Activated T-cell treated with anti-CD3 and anti-CD28 coated beads, Interleukin-2, amount 50 U/mL, for 72 hours (primary cell): Measurements from ENCODE around the gene BEGAIN. TPM values are rescaled to one million over a fixed set of nuclear protein-coding genes. Genes with fewer than 3 reads are reported as not detected.

ENCODE experiments used
- ATAC-seq, 2 donors: fragments of 150-1000 bp; cut with Tn5 transposase; replicated peaks in 1 of 2; 2 replicates each; pipeline ENCODE4 v1.10.0; 2021; ENCODE audit warnings: moderate library complexity in 2 of 2, mild to moderate bottlenecking in 1 of 2
- DNase-seq, 2 donors: peaks; one replicate each; pipeline ENCODE4 v3.0.0; 2021 to 2022; ENCODE audit warnings: mixed read lengths in 1 of 2
- H3K27ac Mint-ChIP-seq: one replicate; pipeline ENCODE4 v1.8.0; 2022; ENCODE audit warnings: mild to moderate bottlenecking, moderate library complexity, mixed read lengths
- H3K27me3 Mint-ChIP-seq: one replicate; pipeline ENCODE4 v1.8.0; 2022; ENCODE audit warnings: low read depth, mixed read lengths
- H3K36me3 Mint-ChIP-seq, 2 donors: one replicate each; pipeline ENCODE4 v1.8.0; 2022; ENCODE audit warnings: mixed read lengths in 2 of 2, mild to moderate bottlenecking in 1 of 2; ENCODE audit not compliant: insufficient read depth in 2 of 2
- H3K4me1 Mint-ChIP-seq: one replicate; pipeline ENCODE4 v1.8.0; 2022; ENCODE audit warnings: low read depth, mixed read lengths
- H3K4me3 Mint-ChIP-seq, 2 donors: one replicate each; pipeline ENCODE4 v1.8.0; 2022; ENCODE audit warnings: mild to moderate bottlenecking in 2 of 2, mixed read lengths in 2 of 2, moderate library complexity in 2 of 2
- H3K9me3 Mint-ChIP-seq, 2 donors: one replicate each; pipeline ENCODE4 v1.8.0; 2022; ENCODE audit warnings: mixed read lengths in 2 of 2
- total RNA-seq, 2 donors: library from RNA; stranded (reverse); gene quantifications; one replicate each; pipeline ENCODE4 v1.2.3, GENCODE V29; 2022

Gene BEGAIN
- total RNA-seq, 2 donors from 2014 or later, result 2.6 to 2.8 TPM

DNA sequence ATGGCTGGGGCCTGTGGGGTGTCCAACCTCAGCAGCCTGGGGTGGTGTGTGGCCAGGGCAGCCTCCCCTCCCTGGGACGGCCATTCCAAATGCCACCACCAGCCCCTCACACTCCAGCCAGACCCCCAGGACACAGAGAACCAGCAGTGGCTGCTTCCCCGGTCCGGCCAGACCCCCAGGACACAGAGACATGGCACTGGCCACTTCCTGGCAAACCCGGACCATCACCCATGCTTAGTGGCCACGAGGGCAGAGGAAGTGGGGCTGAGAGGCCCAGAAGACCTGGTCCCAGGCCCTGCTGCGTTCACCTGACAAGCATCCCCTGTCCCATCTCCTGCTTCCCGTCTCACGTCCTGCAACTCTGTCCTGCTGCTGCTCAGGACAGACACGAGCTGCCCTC is 26.7 kb downstream of the BEGAIN start:
- Mint-ChIP-seq H3K4me3 (no peak overlapping the region), H3K9me3 (no peaks in the 10 kb centered on the region), H3K27me3 (no peaks in the 10 kb centered on the region), H3K27ac (no peak overlapping the region), H3K36me3 (no peaks in the 10 kb centered on the region), H3K4me1 (peaks cover 5% of the 10 kb centered on the region)
- DNase-seq (no peak), ATAC-seq (no peak)

DNA sequence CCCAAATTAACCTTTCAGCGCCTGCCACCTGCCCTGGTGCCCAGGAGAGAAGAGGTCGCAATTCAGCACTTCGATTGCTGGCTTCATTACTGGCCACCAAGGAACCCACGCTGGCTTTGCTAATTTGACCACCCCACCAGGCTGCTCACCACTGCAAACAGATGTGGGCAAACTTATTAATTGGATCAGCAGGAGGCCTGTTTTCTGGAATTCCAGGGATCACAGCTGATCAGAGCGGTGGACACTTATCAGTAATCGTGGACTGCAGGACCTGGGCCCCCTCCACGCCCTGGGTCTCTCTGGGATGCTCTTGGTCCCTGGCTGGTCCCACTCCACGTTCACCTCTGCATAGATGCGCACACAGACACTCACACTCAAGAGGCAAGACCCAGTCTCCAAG is 27.8 kb downstream of the BEGAIN start:
- Mint-ChIP-seq H3K36me3 (no peaks in the 10 kb centered on the region), H3K27me3 (no peaks in the 10 kb centered on the region), H3K27ac (no peak overlapping the region), H3K4me1 (peaks cover 5% of the 10 kb centered on the region), H3K9me3 (no peaks in the 10 kb centered on the region), H3K4me3 (no peak overlapping the region)
- DNase-seq, result no peak
- ATAC-seq, result no peak

GRCh38 chr14:100558966-100559365 is 28.3 kb downstream of the BEGAIN start:
- Mint-ChIP-seq H3K9me3 (no peaks in the 10 kb centered on the region), H3K36me3 (no peaks in the 10 kb centered on the region), H3K27me3 (no peaks in the 10 kb centered on the region), H3K27ac (no peak overlapping the region), H3K4me1 (peaks cover 5% of the 10 kb centered on the region), H3K4me3 (no peak overlapping the region)
- no peak for ATAC-seq
- no peak for DNase-seq

- DNase-seq, result no peak
- Mint-ChIP-seq H3K36me3 (no peaks in the 10 kb centered on the region), H3K27me3 (no peaks in the 10 kb centered on the region), H3K4me3 (no peak overlapping the region), H3K27ac (no peak overlapping the region), H3K9me3 (no peaks in the 10 kb centered on the region), H3K4me1 (peaks cover 5% of the 10 kb centered on the region)
- no peak for ATAC-seq
Measured at GRCh38 chr14:100558226-100558625, 29.0 kb downstream of the BEGAIN start.

GRCh38 chr14:100557658-100558057 is 29.6 kb downstream of the BEGAIN start:
- no peak for ATAC-seq
- H3K4me3 Mint-ChIP-seq, result no peak overlapping the region

DNA sequence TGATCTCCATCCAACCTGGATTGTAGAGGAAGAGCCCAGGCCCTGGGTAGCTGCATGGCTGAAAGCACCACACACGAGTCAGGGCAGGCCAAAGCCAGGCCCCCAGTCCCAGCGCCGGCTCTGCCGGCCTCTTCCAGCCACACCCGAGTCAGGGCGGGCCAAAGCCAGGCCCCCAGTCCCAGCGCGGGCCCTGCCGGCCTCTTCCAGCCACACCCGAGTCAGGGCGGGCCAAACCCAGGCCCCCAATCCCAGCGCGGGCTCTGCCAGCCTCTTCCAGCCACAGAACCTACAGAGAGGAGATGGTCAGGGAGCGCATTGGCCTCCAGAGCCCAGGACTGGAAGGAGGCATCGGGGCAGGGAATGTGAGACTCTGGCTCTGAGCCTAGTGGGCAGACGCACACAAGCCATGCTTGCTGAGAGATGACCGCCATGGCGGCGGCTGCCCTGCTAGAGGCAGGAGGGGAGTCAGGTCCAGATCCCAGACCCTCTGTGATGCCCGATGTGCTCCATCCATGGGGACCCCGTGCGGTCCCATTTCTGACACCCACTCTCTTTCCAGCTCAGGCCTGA is 30.2 kb downstream of the BEGAIN start:
- H3K4me1 Mint-ChIP-seq, result peaks cover 5% of the 10 kb centered on the region
- no peaks in the 10 kb centered on the region for H3K36me3 Mint-ChIP-seq
- H3K27me3 Mint-ChIP-seq, result no peaks in the 10 kb centered on the region
- ATAC-seq (no peak), DNase-seq (no peak)
- no peaks in the 10 kb centered on the region for H3K9me3 Mint-ChIP-seq
- no peak overlapping the region for H3K4me3 Mint-ChIP-seq
- H3K27ac Mint-ChIP-seq, result no peak overlapping the region

More at GRCh38 chr14:100557658-100558057, 29.6 kb downstream of the BEGAIN start:
- no peaks in the 10 kb centered on the region for H3K27me3 Mint-ChIP-seq
- no peak for DNase-seq
- peaks cover 5% of the 10 kb centered on the region for H3K4me1 Mint-ChIP-seq
- no peaks in the 10 kb centered on the region for H3K9me3 Mint-ChIP-seq
- no peaks in the 10 kb centered on the region for H3K36me3 Mint-ChIP-seq
- no peak overlapping the region for H3K27ac Mint-ChIP-seq

DNA sequence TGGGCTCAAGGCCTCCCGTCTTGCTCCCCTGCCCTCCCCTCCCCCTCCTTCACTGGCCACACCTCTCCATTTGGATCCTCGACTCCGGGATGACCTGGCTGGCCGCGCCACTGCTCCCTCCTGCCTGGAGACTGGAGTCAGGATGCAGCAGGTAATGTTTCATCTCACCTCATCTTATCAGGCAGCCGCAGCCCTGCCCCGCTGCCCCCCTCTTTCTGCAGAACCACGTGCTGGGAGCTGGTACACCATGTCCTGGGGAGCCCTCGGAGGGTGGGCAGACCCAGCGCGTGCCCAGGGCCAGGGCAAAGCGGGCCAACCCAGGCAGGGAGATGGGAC is 31.1 kb downstream of the BEGAIN start:
- Mint-ChIP-seq H3K36me3 (no peaks in the 10 kb centered on the region), H3K9me3 (no peaks in the 10 kb centered on the region), H3K4me1 (peaks cover 5% of the 10 kb centered on the region), H3K27me3 (no peaks in the 10 kb centered on the region), H3K4me3 (no peak overlapping the region), H3K27ac (no peak overlapping the region)
- no peak for ATAC-seq
- DNase-seq, result no peak

DNA sequence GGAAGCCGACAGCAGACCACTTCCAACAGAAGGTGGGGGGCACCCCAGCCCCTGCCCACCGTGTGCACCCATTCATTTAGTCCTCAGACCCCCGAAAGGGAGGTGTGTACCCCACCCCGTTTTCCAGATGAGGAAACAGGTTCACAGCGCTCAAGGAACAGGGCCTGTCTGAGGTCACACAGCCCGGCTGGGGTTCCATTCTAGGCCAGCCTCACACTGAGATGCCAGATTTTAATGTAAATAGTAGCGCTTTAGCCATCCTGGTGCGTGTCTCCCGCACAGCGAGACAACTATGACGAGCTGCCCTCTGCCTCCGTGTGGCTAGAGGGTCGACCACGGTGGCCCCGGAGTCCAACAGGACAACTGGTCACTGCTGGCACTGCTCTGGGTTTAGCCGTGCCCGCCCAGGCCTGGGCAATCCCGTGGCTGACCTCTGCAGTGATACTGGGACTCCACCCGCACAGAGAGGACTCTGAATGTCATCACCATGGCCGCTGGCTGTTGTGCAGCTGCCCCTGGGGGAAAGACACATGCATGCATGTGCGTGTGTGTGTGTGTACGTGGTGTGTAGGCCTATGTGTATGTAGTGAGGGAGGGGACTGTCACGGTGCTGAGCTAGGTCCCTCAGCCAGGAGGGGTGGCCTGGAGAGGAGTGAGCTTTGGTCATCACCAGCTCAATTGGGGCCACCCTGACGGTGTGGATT is 31.6 kb downstream of the BEGAIN start:
- Mint-ChIP-seq H3K4me1 (peaks cover 5% of the 10 kb centered on the region), H3K27ac (no peak overlapping the region), H3K4me3 (no peak overlapping the region), H3K36me3 (no peaks in the 10 kb centered on the region), H3K27me3 (no peaks in the 10 kb centered on the region), H3K9me3 (no peaks in the 10 kb centered on the region)
- ATAC-seq (no peak), DNase-seq (no peak)

DNA sequence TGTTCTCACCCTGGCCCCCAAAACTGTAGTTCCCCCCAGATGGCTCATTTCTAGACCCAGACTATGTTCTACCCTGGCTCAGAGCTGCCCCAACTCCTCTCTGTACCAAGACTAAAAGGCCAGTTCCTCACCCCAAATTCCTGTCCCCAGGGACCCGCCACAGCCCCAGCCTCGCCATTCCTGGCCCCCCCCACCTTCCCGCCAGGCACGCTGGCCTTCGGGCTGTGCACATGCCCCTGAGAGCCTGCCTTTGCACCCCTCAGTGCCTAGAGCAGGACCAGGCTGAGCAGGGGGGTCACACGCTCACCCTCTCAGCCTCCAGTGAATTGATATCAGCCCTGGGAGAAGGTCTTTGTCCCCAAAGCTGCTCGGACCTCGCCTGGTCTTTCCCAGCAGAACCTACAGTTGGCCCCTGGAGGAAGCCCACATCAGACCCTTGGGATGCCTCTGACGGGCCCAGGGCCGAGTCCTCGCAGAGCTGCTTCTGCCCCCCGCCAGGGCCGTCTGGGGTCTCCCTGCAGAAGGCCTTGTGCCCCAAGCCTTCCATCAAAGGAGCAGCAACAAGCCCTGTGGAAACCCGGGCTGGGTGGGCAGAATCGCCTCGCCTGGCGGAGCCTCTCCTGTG is 32.4 kb downstream of the BEGAIN start:
- Mint-ChIP-seq H3K4me3 (no peak overlapping the region), H3K9me3 (no peaks in the 10 kb centered on the region), H3K27ac (no peak overlapping the region), H3K27me3 (no peaks in the 10 kb centered on the region), H3K36me3 (no peaks in the 10 kb centered on the region), H3K4me1 (peaks cover 5% of the 10 kb centered on the region)
- ATAC-seq, result no peak
- DNase-seq, result no peak

DNA sequence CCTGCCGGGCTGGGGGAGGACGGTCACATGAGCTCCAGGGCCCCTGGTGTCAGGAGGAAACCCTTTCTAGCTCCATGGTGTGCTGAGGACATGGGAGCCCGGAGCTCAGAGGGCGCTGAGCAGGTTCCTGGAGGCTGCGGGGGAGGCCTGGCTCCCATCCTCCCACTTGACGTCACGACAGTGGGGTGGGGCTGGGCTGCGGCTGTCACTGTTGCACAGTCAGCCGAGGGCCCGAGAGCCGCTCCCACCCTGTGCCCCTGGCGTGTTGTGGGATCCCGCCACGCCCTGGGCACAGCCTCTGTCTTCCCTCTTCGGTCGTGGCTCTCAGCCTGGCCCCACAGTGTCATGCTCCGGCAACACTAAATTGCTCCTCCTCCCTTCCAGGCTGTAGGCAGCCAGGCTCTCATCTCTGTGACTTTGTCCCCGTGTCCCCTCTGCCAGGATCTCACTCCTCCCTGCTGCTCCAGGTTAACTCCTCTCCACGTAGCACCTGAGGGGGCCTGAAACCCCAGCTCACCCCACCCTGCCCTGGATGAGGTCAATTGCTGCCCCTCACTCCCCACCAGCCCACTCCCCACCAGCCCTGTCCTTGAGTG is 33.0 kb downstream of the BEGAIN start:
- no peak for ATAC-seq

DNA sequence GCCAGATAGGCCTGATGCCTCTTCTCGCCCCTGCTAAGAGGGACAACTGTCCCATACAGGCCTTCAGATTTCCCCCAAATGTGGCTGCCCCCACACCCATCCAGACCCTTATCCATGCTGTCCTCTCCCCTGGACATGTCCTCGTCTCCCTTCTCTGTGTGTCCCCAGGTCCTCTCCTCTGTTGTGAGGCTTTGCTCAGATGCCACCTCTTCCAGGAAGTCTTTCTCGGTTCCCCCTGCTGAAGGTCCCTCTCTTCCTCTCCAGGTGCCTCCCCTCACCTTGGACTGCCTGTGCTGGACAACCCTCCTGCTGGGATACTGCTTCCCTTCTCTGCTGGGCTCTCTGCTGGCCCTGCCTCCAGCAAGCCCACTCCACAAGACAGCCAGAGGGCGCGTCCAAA is 33.7 kb downstream of the BEGAIN start:
- no peak for ATAC-seq
- Mint-ChIP-seq H3K4me3 (no peak overlapping the region), H3K27me3 (no peaks in the 10 kb centered on the region), H3K9me3 (no peaks in the 10 kb centered on the region), H3K36me3 (no peaks in the 10 kb centered on the region), H3K27ac (no peak overlapping the region), H3K4me1 (peaks cover 6% of the 10 kb centered on the region)
- no peak for DNase-seq

More for the DNA sequence above, 33.0 kb downstream of the BEGAIN start:
- Mint-ChIP-seq H3K4me3 (no peak overlapping the region), H3K4me1 (peaks cover 5% of the 10 kb centered on the region), H3K27ac (no peak overlapping the region), H3K9me3 (no peaks in the 10 kb centered on the region), H3K27me3 (no peaks in the 10 kb centered on the region), H3K36me3 (no peaks in the 10 kb centered on the region)
- DNase-seq, result no peak

DNA sequence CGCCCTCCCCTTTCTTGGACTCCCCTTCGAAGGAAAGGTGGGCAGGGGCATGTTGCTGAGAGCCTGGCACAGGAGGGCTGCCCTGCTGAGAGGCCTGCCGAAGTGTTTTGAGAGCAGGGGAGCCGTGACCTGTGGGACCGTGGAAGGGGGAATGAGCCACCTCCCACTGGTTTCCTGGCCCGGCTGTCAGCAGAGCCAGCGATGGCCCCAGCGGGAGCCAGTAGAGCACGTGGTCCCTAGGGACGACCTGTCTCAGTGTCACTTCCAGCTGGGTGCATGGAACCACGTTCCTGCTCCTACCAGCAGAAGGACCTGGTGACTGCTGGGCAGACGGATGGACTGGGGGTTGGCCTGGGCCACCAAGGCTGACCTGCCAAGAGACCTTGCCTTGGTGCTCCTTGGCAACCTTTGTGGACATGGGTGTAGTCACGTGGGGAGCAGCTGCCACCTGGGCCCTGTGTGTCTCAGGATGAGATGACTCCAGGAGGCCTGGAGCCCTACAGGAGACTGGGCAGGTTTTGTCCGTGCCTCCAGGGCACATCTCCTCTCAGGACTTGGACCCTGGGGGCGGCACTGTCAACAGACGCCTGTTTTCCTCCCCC is 34.6 kb downstream of the BEGAIN start:
- no peaks in the 10 kb centered on the region for H3K9me3 Mint-ChIP-seq

DNA sequence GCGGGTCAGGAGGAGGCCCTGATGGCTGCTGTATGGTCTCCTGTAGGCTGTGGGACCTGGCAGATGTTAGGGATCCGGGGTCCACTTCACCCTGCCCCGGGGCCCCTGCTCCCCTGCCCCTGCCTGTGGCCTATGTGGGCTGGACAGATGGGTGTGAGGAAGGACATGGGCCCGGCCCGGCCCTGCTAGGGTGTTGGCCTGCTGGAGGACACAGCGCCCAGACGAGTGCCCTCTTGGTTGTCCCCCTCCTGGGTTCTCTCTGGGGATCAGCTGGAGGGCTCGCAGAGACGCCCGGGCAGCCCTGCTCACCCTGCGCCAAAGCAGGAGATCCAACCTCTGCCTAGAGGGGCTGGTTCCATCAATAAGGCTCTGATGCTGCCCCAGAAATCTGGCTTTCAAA is 36.2 kb downstream of the BEGAIN start:
- peaks cover 22% of the 10 kb centered on the region for H3K4me1 Mint-ChIP-seq
- H3K27ac Mint-ChIP-seq, result no peak overlapping the region
- ATAC-seq (no peak), DNase-seq (no peak)
- H3K27me3 Mint-ChIP-seq, result no peaks in the 10 kb centered on the region
- H3K9me3 Mint-ChIP-seq, result no peaks in the 10 kb centered on the region
- H3K4me3 Mint-ChIP-seq, result no peak overlapping the region
- no peaks in the 10 kb centered on the region for H3K36me3 Mint-ChIP-seq

More for the DNA sequence above, 34.6 kb downstream of the BEGAIN start:
- Mint-ChIP-seq H3K27me3 (no peaks in the 10 kb centered on the region), H3K36me3 (no peaks in the 10 kb centered on the region), H3K27ac (no peak overlapping the region), H3K4me3 (no peak overlapping the region), H3K4me1 (peaks cover 10% of the 10 kb centered on the region)
- no peak for DNase-seq
- ATAC-seq, result no peak
